HepG2 (cell line): ENCODE measurements around the gene MAP2K5. TPM values are rescaled to one million over a fixed set of nuclear protein-coding genes. Genes with fewer than 3 reads are reported as not detected.

Experiments
- ATAC-seq: fragments of 200-7000 bp; cut with Tn5 transposase; 3 replicates; pipeline ENCODE4 v1.9.1; 2020; ENCODE audit warnings: mild to moderate bottlenecking, moderate library complexity
- BruUV-seq: library from RNA; stranded (reverse); fragments of 400-500 nt; replicated peaks from 2 replicates; lab custom pipeline; 2021; lab: Mats Ljungman, UMichigan
- CTCF ChIA-PET: fragments of 300-600 bp; formaldehyde crosslinking; extraction: SDS; loops from one replicate; lab custom pipeline; 2021; ENCODE audit warnings: low total read pairs, inconsistent platforms, low intra/inter-chr PET ratio; lab: Yijun Ruan, JAX
- POLR2A ChIA-PET: fragments of 350-600 bp; sonication (Branson Sonifier 250); formaldehyde crosslinking; loops from one replicate; lab custom pipeline; 2020; ENCODE audit warnings: antibody characterized with exemption, inconsistent platforms; lab: Yijun Ruan, JAX
- DNase-seq: peaks from one replicate; pipeline ENCODE4 v3.0.0-alpha.2; 2015; ENCODE audit warnings: low spot score
- FAIRE-seq: peaks from 3 replicates; lab custom pipeline; 2011; peaks lifted over from hg19 to GRCh38; lab: Jason Lieb, UNC
- H2AFZ ChIP-seq: one replicate; pipeline ENCODE4 v1.6.1; 2011; ENCODE audit warnings: low read length, inconsistent platforms
- H3K27ac ChIP-seq: fragments of 300-600 bp; 3 replicates; pipeline ENCODE4 v1.8.0; 2011; ENCODE audit warnings: mixed run types, mild to moderate bottlenecking, mixed read lengths, low read length, inconsistent platforms; ENCODE audit not compliant: insufficient read depth; ENCODE audit errors: extremely low read length
- H3K27me3 ChIP-seq, 2 experiments: fragments of 200-600 bp in 1 of 2; 2 replicates in 1 of 2; 3 replicates in 1 of 2; pipeline versions ENCODE4 v1.6.0 to v1.8.0; 2011; ENCODE audit warnings: low read length in 2 of 2, mild to moderate bottlenecking in 2 of 2, moderate library complexity in 2 of 2, inconsistent platforms in 1 of 2; ENCODE audit not compliant: insufficient read depth in 2 of 2, control insufficient read depth in 1 of 2
- H3K36me3 ChIP-seq, 2 experiments: fragments of 200-600 bp in 1 of 2; replicated peaks in 1 of 2; 2 replicates in 1 of 2; 3 replicates in 1 of 2; pipeline versions ENCODE4 v1.5.1 to v1.8.0; 2011; ENCODE audit warnings: low read length in 2 of 2, inconsistent platforms in 1 of 2; ENCODE audit not compliant: insufficient read depth in 2 of 2, control insufficient read depth in 1 of 2
- H3K4me1 ChIP-seq: 2 replicates; pipeline ENCODE4 v1.5.1; 2012; ENCODE audit warnings: low read length, inconsistent platforms; ENCODE audit not compliant: insufficient read depth
- H3K4me2 ChIP-seq: 2 replicates; pipeline ENCODE4 v1.6.0; 2011; ENCODE audit warnings: low read depth, low read length, inconsistent platforms
- H3K4me3 ChIP-seq, 3 experiments: fragments of 200-600 bp in 1 of 3; sonication (generic), shearing (Covaris generic) in 1 of 3; replicated peaks in 1 of 3; 2 replicates each; pipeline ENCODE4 v1.5.1; 2011 to 2016; ENCODE audit warnings: low read length in 3 of 3, inconsistent platforms in 2 of 3, low read depth in 2 of 3, mild to moderate bottlenecking in 2 of 3, control low read depth in 1 of 3, mixed read lengths in 1 of 3; ENCODE audit not compliant: insufficient read depth in 1 of 3
- H3K79me2 ChIP-seq: one replicate; pipeline ENCODE4 v1.6.1; 2011; ENCODE audit warnings: low read length, inconsistent platforms; ENCODE audit not compliant: insufficient read depth
- H3K9ac ChIP-seq: 2 replicates; pipeline ENCODE4 v1.6.0; 2011; ENCODE audit warnings: mild to moderate bottlenecking, low read depth, low read length, inconsistent platforms; ENCODE audit not compliant: insufficient read depth
- H3K9me3 ChIP-seq: 2 replicates; pipeline ENCODE4 v1.5.1; 2012; ENCODE audit warnings: mild to moderate bottlenecking, low read length
- H4K20me1 ChIP-seq: 2 replicates; pipeline ENCODE4 v1.6.0; 2011; ENCODE audit warnings: inconsistent platforms, mild to moderate bottlenecking, low read length, moderate library complexity; ENCODE audit not compliant: insufficient read depth
- DRAP1 ChIP-seq: IDR thresholded peaks from 2 replicates; pipeline ENCODE4 v1.6.1; 2016; ENCODE audit warnings: missing genetic modification reagents, missing compliant biosample characterization
- EEA1 ChIP-seq: sonication (generic); formaldehyde crosslinking; IDR thresholded peaks from 2 replicates; pipeline ENCODE4 v1.5.1; 2020; ENCODE audit warnings: mild to moderate bottlenecking, missing genetic modification reagents, borderline replicate concordance
- GATA4 ChIP-seq: sonication (generic); IDR thresholded peaks from 2 replicates; pipeline ENCODE4 v1.6.1; 2016; ENCODE audit warnings: antibody characterized with exemption, low read depth, borderline replicate concordance
- HHEX ChIP-seq: IDR thresholded peaks from 2 replicates; pipeline ENCODE4 v1.6.1; 2016; ENCODE audit warnings: control low read depth
- HMG20A ChIP-seq: IDR thresholded peaks from 2 replicates; pipeline ENCODE4 v1.6.1; 2016; ENCODE audit warnings: borderline replicate concordance
- SMYD3 ChIP-seq: sonication (generic); formaldehyde crosslinking; IDR thresholded peaks from 2 replicates; pipeline ENCODE4 v1.8.1; 2023; ENCODE audit warnings: mild to moderate bottlenecking, missing genetic modification reagents
- ZNF12 ChIP-seq: sonication (generic); formaldehyde crosslinking; IDR thresholded peaks from 2 replicates; pipeline ENCODE4 v1.5.0; 2020; ENCODE audit warnings: missing genetic modification reagents
- ZNF124 ChIP-seq: sonication (generic); formaldehyde crosslinking; IDR thresholded peaks from 2 replicates; pipeline ENCODE4 v1.4.0; 2020; ENCODE audit warnings: missing genetic modification reagents
- ZNF329 ChIP-seq: sonication (generic); formaldehyde crosslinking; IDR thresholded peaks from 2 replicates; pipeline ENCODE4 v1.9.0; 2021; ENCODE audit warnings: low read depth, mild to moderate bottlenecking, missing genetic modification reagents
- ZNF333 ChIP-seq: sonication (generic); formaldehyde crosslinking; IDR thresholded peaks from 2 replicates; pipeline ENCODE4 v1.4.0; 2020; ENCODE audit warnings: mild to moderate bottlenecking, missing genetic modification reagents, borderline replicate concordance
- ZNF460 ChIP-seq: sonication (generic); formaldehyde crosslinking; IDR thresholded peaks from 2 replicates; pipeline ENCODE4 v1.5.1; 2020; ENCODE audit warnings: missing genetic modification reagents, mild to moderate bottlenecking, borderline replicate concordance
- WGBS: methylation state at CpG from one replicate; pipeline ENCODE4 v1.1.6; 2017; ENCODE audit warnings: low lambda C conversion rate; 5-methylcytosine and 5-hydroxymethylcytosine counted together
- in situ Hi-C: cut with HindIII; loops from 2 replicates; pipeline ENCODE4 v1.10.0; 2017; ENCODE audit warnings: low pct_unique_long_range_greater_than_20kb; ENCODE audit not compliant: extremely low pct_ligation_motif_present
- intact Hi-C: fragments of 100-400 bp; cut with micrococcal nuclease; formaldehyde crosslinking; loops from one replicate; pipeline ENCODE4 v1.10.0; 2022; ENCODE audit not compliant: unreplicated experiment
- polyA plus RNA-seq, 8 experiments: library from polyadenylated mRNA; depleted of rRNA in 3 of 8; stranded (reverse) in 7 of 8; unstranded in 1 of 8; fragments of >200 nt; fragmentation: Illumina TruSeq in 4 of 8; extraction: Trizol in 4 of 8; gene quantifications; 2 replicates each; pipeline versions ENCODE4 v1.2.1 to v1.2.3, GENCODE V29; 2011 to 2016; ENCODE audit warnings: low read depth in 4 of 8, missing spikeins in 1 of 8, mixed read lengths in 1 of 8; ENCODE audit not compliant: insufficient read depth in 1 of 8
- total RNA-seq, 5 experiments: library from RNA; depleted of rRNA; stranded (reverse); fragments of >200 nt; fragmentation: Illumina TruSeq; extraction: Trizol; gene quantifications; 2 replicates each; pipeline ENCODE4 v1.2.3, GENCODE V29; 2016; ENCODE audit warnings: low read depth in 1 of 5

The MAP2K5 gene
- total and polyA plus RNA-seq, 2 of the 13 experiments (the other 11 are each of a cell fraction or from before 2014, with no cell fraction given) = 4.0 to 4.3 TPM

- H4K20me1 ChIP-seq = no peaks in the 10 kb centered on the region
- H3K27ac ChIP-seq = no peak overlapping the region
- H3K79me2 ChIP-seq = no peaks in the 10 kb centered on the region
- H3K36me3 ChIP-seq = no peaks in the 10 kb centered on the region
- no peaks in the 10 kb centered on the region for H3K9me3 ChIP-seq
- intact Hi-C loops (no loop called here), in situ Hi-C loops (no loop called here)
- ATAC-seq (no peak), FAIRE-seq (no peak), DNase-seq (no peak)
- BruUV-seq = no TSS peak
- H3K27me3 ChIP-seq = no peaks in the 10 kb centered on the region
- H2AFZ ChIP-seq = no peak overlapping the region
- TF ChIP-seq HHEX (CRISPR knock-in tag) = no peak
- no peak for TF ChIP-seq EEA1 (CRISPR knock-in tag)
- no peak for TF ChIP-seq SMYD3 (CRISPR knock-in tag)
- TF ChIP-seq DRAP1 (CRISPR knock-in tag) = no peak
- TF ChIP-seq ZNF12 (CRISPR knock-in tag) = no peak
- TF ChIP-seq GATA4 = no peak
- no peak for TF ChIP-seq HMG20A (CRISPR knock-in tag)
- no peak for TF ChIP-seq ZNF333 (CRISPR knock-in tag)
- TF ChIP-seq ZNF460 (CRISPR knock-in tag) = no peak
- TF ChIP-seq ZNF329 (CRISPR knock-in tag) = no peak
- no peak for TF ChIP-seq ZNF124
- no peaks in the 10 kb centered on the region for H3K4me1 ChIP-seq
- no peak overlapping the region for H3K4me3 ChIP-seq
- H3K9ac ChIP-seq = no peak overlapping the region
- WGBS = 22% methylated on average over 2 of the region's 2 CpGs
- ChIA-PET POLR2A (no interaction called here), CTCF (no interaction called here)
- H3K4me2 ChIP-seq = no peak overlapping the region
Observed at GRCh38 chr15:67735896-67736295, 193.4 kb downstream of the MAP2K5 start.
